GM19467 (cell line): ENCODE results near the gene INPP5D.
"Not testable (repeated sequence)": the region's sequence is repeated elsewhere in the genome, so short reads cannot be mapped to it uniquely, and the experiment has no call there.

ENCODE experiments used
- ATAC-seq: cut with Tn5 transposase; IDR thresholded peaks from one replicate; pipeline ENCODE4 v1.9.1; 2021; ENCODE audit warnings: mild to moderate bottlenecking, moderate library complexity; ENCODE audit not compliant: unreplicated experiment

INPP5D gene

DNA sequence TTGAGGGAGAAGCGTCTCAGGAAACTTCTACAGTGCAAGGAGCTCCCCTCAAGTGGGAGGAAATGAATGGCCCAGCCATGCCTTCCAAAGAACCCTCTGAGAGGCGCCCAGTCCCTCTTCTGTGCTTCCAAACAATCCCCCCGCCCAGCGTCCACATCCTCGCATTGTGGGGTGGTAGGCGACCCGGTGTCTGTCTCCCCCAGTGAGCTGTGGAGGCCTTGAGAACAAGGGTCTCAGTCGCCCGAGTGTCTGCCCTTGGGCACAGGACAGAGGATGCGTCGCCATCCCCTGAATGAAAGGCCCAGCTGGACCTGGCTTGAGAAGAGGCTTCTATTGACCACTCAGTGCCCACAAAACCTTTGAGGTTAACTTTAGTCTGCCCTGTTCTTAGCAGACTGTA lies 29.7 kb downstream of the INPP5D start:
- ATAC-seq: no peak

DNA sequence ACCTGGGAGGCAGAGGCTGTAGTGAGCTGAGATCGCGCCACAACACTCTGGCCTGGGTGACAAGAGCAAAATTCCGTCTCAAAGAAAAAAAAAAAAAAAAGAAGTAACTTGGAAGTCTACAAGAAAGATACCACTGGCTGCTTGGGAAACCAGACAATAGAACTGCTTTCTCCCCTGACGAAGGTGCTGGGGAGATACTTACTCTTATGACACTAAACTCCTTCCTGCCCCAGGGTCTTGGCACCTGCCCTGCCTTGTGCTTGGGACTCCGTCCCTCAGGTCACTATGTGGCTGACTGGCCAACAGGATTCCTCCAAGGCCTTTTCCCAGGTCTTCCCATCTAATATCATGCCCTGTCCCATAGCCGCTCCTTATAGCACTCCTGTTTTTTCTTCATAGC lies 30.7 kb downstream of the INPP5D start:
- no peak for ATAC-seq

DNA sequence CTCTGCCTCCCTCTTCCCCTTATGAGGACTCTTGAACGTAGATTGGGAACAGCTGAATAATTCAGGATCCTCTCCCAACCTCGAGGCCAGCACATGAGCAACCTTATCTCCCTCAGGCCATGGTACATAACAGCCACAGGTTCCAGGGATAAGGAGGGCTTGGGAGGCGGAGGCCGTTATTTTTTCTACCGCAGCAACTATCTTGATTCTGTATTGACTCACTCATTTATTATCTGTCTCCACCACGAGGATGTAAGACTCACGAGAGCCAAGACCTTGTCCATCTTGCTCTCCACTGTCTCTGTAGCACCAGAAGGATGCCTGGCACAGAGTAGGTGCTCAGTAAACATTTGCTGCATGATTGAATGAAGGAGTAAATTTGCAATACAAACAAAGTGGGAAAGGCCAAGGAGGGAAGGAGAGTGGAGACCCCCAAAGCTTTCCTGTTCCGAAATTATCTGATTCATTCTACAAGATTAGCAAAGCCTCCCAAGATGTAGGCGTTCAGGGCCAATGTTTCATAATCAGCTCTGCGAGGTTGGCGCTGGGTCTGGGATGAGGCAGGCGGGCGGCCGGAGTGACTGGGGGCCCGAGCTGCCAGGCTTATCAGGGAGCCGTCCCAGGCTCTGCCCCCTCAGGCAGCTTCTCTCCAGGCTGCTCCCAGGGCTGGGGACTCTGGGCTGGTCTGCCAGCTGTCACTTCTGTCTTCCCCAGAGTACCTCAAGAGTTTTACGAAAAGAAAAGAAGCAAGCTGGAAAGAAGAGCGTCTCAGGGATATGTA lies 31.6 kb downstream of the INPP5D start:
- ATAC-seq: no peak

DNA sequence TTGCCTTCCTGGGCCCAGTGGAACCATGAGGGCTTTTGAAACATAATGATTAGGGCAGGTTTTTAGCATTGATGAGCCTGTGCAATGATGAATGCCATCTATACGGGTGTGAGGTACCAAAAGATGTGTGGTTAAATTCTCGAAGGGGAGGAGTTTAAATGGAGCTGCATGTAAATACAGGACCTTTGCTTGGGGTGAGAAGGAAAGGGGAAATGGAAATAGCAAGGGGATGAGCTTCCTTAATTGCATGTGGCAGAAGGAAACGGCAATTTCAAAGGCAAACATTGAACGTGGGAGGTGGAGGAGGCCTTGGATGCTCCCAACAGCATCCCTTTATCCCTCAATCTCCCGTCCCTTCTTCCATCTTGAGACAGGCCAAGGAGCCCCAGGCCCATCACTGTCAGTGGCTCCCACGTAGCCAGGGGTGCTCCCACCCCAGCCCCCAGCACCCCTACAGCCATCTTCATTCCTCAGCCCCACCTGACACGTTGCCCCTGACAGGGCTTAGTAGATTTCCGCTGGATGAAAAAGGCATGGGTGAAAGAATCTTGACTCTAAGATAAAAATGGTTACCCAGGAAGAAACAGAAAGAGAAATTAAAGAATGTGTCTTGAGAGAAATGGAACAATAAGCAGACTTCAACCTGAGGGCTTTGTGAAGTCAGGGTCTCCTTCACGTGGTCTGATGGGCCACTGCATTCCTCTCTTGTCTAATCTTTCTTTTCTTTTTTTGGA lies 32.5 kb downstream of the INPP5D start:
- ATAC-seq: no peak

DNA sequence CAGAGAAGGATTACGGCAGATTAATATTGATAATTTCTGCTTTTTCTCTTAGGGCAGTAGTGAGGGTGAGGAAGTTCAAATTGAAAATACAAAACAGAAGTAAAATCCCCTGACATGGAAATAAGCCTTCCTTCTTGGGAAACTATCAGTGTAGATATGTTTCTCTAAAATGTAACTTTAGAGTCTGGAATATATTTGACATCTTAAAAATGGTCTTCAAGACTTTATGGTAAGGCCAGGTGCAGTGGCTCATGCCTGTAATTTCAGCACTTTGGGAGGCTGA lies 33.0 kb downstream of the INPP5D start:
- ATAC-seq: no peak

DNA sequence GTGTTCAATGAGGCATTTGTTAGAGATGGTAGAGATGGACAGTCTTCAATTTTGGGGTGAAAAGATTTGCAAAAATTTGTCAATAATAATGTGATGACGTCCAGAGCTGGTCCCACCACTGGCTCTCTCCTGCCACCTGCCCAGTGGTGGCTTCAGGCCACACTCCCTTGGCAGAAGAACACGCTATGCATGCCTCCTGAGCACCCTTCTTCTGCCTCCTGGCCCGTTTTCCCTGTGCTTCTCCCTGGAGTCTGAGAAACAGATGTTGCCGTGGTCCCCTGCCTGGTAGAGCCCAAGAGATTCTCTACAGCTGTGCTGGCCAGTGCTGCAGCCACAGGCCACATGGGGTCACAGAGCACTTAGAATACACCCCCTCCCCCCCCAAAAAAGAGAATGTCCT lies 33.6 kb downstream of the INPP5D start:
- no peak for ATAC-seq

DNA sequence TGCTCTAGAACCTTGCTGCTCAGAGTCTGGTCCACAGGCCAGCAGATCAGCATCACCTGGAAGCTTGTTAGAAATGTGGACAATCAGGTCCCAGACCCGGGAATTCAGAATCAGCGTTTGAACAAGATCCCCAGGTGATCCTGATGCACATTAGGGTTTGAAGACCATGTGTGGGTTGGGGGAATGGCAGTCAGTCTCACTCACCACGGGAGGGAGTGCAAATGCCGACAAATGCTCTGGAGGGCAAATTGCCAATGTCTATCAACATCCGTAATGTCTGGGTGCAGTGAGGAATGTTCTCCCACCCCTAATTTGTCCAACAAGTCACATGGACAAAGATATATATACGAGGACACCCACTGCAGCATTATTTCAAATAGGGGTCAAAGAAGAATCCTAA lies 34.5 kb downstream of the INPP5D start:
- no peak for ATAC-seq

DNA sequence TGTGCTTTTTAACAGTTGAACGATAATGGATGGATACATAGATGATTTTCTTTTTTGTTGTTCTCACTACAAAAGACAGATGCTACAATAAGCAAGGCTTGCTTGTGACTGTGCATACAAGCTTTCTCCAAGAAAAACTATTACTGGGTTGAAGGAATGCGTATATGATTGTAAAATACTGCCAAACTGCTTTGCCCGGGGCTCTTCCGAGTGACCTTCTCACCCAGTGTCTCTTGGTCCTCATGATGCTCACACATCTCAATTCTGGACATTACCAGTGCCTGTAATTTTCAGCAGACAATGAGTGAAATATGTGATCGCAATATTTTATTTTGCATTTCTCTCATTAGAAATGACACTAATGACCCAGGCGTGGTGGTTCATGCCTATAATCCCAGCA lies 35.9 kb downstream of the INPP5D start:
- no peak for ATAC-seq

DNA sequence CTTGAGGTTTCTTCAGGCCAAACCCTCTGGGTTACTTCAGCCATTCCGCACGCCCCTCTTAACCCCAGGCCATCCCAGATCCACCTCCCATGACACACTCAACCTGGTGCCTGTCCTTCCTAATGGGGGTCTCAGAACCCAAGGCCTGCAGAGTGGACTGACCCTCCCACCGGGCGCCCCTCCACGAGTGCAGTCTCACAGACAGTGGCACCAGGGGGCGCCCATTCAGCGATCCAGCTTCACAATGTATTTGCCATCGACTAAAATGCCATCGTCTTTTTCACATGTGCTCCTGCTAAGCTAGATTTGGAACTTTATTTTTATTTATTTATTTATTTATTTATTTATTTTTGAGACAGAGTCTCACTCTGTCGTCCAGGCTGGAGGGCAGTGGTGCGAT lies 38.5 kb downstream of the INPP5D start:
- no peak for ATAC-seq

DNA sequence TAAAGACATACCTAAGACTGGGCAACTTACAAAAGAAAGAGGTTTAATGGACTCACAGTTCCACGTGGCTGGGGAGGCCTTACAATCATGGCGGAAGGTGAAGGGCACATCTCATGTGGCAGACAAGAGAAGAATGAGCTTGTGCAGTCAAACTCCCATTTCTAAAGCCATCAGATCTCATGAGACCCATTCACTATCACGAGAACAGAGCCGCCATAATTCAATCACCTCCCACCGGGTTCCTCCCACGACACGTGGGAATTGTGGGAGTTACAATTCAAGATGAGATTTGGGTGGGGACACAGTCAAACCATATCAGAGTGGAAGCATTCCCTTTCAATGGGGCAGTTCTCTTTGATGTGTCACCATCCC lies 39.7 kb downstream of the INPP5D start:
- not testable (repeated sequence) for ATAC-seq

DNA sequence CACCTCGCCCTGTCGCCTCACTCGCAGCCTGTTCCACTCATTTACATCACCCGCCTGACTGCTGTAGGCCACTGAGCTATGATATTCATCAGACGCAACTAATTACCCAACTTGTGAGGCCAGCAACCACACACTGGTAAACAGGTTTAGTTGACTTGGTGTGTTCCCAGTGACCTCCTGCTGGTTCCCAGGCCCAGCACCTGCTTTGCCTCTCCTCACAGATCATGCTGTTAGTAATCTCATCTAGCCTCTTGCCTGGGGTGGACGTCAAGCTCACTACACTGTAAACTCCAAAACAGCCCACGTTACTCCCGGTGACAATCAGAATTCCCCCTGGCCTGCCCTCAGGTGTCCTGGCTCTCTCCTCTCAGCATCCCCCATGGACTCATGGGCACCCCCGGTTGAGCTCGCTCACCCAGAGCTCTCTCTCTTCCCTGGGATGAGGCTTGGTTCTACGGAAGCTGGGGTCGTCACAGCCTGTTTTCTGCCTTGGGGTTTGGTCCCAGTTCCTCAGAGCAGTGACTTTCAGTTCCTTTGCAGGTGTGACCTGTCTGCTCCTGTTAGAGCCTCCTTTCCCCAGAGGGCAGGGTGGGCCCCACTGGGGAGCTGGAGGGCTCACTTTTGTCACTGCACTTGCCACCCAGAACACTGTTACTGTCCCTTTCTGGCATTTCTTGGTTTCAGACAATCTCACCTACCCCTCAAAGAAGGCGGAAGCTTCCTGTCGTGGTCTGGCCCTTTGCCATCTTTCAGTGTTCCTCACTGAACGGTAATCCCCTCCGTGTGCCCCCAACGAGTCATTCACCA lies 40.3 kb downstream of the INPP5D start:
- peak; percentile 79 for ATAC-seq

DNA sequence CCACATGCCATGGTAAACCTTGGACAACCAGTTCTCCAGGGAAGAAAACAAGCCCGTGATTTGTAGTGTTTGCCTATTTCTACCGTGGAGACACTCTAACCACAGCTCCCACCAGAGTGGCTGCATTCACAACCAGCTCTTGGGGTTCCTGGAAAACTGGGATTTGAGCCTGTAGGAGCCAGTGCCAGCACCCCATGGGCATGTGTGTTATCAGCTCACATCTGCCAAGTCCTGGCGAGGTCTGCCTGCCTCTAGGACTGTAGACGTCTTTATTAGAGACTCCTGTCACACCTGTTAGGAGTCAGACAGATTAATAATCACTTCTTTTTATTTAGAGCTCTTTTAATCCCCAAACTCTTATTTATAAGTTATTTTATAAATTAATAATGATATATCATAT lies 41.0 kb downstream of the INPP5D start:
- ATAC-seq: no peak

DNA sequence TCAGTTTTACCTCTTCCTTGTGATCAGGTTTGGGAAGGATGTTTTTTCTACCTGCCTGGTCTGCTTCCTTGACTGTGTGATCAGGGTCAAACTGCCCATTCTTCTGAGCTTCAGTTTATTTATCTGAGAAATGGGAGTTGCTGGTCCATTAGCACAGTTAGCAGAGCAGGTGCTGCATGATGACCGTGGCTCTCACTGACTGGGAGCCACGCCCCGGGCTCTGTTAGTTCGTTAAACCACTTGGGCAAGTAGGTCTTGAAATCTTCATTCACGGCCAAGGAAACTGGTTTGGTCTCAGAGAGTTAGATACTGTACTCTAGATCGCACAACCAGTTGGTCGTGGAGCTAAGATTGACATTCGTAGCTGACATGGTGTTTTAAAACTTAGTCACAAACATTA lies 41.7 kb downstream of the INPP5D start:
- ATAC-seq: no peak

DNA sequence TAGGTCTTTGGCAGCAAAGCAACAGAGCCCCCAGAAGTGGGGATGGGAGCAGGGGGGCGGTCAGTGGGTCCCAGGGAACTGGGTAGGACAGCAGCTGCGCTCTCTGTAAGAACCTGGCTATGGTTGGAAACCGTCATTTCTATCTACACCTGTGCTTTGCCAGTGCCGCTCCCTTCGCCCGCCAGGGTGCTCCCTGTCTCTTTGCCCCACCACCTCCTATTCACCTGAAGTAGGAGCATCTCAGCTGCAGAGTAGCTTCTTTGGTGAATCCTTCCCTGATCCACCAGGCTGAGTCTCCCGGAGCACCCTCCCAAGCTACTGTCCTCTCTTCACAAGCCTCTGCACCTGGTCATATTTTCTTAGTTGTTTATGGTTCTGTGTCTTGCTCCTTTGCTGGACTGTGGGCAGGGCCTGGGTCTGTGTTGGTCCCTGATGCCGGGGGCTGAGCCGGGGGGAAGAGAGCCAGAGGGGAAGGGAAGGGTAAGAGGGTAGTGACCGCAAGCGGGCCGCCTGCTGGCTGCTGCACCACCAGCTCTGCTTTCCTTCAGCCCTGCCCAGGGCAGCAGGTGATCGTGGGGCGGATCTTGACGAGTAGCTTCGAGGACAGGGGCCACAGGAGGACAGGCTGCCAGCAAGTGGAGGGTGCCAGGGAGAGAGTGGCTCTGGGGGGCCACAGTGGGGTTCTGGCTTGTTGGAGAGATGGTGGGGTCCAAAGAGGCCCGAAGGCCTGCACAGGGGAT lies 45.2 kb downstream of the INPP5D start:
- no peak for ATAC-seq

DNA sequence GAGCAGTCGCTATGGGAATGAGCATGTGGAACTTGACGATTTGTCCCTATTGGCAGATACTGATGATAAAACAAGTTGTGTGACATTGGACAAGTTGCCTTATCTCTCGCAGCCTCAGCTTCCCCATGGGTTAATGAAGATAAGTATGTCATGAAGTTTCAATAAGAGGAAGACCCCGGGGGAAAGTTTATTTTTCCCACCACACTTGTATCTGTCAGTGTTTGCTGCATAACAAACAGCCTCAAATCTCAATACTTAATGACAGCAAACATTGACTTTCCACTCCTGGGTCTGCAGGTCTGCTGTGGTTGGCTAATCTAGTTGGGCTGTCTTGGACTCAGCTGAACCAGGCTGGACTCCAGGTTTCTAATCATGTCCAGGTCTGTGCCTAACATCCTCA lies 45.8 kb downstream of the INPP5D start:
- no peak for ATAC-seq

DNA sequence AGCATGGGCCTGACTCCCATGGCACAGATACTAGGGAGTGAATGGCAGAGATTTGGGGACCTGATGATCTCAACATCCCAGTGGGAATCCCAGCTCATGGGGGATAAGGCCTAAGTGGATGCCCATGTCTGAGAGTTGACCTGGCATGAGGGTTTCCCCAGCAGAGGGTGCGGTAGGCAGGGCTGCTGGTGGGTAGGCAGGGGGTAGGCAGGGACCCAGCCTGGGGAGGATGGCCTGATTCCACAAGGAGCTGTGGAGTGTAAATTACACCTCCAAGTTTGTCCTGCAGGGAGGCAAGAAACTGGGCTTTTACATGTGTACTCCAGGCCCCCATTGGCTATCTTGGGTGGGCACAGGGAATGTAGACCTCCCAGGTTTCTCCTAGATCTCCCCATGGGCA lies 46.9 kb downstream of the INPP5D start:
- ATAC-seq: no peak

DNA sequence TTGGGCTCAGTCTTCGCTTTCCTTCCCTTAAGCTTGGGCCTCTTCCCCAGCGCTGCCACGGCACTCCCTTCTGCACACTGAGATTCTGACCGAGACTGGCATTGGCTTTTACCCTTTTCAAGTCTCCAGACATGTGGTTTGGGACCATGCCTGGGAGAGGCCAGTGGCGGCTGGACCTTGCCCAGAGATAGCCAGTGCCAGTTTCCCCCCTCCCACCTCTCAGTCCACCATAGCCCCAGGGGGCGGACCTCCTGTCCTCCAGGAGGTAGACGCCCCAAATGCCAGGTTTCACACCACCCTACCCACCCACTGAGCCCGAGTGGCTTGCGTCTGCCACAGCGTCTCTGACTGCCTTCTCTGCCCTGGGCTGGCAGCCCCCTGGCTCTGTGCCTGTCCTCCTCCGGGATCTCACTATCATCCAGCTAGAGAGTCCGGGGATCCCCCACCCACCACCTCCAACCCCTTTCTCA lies 47.7 kb downstream of the INPP5D start:
- no peak for ATAC-seq

DNA sequence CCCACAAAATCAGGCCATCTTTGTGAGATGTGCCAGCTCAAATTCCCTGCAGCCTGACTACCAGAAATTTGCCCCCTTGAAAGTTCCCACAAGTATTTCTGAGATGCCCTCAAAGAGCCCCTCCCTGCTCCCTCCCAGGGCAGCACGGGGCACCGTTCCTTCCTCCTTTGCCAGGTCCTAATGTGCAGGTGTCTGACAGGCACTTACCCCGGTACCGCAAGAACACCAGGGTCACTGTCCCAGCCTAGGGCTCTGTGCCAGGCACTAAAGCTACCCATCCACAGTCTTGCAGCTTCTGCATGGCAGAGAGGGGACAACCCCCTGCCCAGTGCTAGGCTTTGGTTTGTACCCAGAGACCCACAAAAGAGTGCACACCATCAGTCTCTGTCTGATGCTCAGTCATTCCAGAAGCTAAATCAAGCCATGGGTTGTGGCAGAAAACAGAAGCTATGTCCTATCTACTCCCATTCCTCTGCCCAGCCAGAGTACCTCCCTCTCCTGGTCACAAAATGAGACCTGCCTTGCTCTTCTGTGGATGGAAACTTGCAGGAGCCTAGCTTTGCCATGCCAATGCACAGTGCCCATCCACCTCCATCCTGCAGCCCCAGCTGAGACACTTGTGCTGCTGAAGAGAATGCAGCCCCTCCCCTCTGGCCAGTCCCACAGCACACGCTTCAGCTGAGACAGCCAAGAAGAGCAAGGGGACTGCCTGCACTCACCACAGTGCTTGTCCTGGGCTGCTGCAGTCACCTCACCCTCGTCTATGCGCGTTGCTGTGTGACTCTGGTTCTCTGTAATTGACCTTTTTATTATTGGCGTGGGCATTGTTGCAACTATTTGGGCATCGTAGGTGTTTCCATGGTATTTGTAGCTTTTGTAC lies 48.7 kb downstream of the INPP5D start:
- ATAC-seq: no peak

DNA sequence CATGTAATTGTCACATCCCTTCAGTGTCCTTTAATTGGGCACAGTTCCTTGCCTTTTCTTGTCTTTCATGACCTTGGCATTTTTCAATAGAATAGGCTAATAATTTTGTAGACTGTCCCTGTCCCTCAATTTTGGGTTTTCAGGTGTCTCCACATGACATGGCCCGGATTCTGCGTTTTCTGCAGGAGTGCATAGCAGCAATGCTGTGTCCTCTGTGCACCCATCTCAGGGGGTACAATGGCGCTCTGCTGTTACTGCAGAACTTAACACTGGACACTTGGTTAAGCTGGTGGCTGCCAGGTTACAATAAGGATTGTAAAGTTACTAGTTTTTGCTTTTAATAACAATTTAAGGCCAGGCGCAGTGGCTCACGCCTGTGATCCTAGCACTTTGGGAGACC lies 51.3 kb downstream of the INPP5D start:
- ATAC-seq: no peak

DNA sequence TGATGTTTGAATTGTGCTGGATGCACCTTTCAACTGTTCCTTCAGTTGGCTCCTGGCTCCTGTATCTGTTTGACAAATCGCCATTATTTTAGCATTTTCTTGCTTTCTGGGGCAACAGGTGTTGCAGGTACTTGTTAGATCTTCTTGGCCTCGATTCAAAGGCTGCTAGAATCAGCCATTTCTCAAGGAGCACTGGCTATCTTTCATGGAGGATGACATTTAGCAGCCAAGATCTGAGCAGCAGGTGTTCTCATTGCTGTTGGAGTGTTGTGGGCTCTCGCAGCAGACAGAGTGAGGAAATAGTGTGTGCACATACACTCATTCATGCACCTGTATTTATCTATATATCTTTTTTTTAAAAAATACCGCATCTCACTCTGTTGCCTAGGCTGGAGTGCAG lies 52.2 kb downstream of the INPP5D start:
- ATAC-seq: no peak
